OCI-LY3 (cell line): ENCODE measurements around the gene STK32B.

Experiments used
- H2AFZ ChIP-seq: fragments of 200-600, 300-600 bp; shearing (Covaris generic); 2 replicates; pipeline ENCODE4 v1.6.0; 2014; ENCODE audit warnings: antibody characterized with exemption, low read depth, low read length
- H3K27ac ChIP-seq: fragments of 200-600, 300-600 bp; sonication (generic); 2 replicates; pipeline ENCODE4 v1.5.1; 2014; ENCODE audit warnings: mild to moderate bottlenecking, low read length, moderate library complexity, mixed read lengths
- H3K27me3 ChIP-seq: fragments of 200-600, 300-600 bp; sonication (generic); 2 replicates; pipeline ENCODE4 v1.6.1; 2014; ENCODE audit warnings: low read depth, low read length, mixed read lengths
- H3K36me3 ChIP-seq: fragments of 200-600, 300-600 bp; sonication (generic); replicated peaks from 2 replicates; pipeline ENCODE3; 2014; ENCODE audit warnings: low read depth, low read length, mixed read lengths
- H3K4me1 ChIP-seq: fragments of 300-600, 200-600 bp; sonication (generic); 2 replicates; pipeline ENCODE4 v1.6.1; 2014; ENCODE audit warnings: low read length, mixed read lengths
- H3K4me2 ChIP-seq: fragments of 200-600, 300-600 bp; sonication (generic); 2 replicates; pipeline ENCODE4 v1.6.1; 2014; ENCODE audit warnings: low read length, mixed read lengths
- H3K4me3 ChIP-seq: fragments of 300-600, 200-600 bp; sonication (generic); 2 replicates; pipeline ENCODE4 v1.5.1; 2014; ENCODE audit warnings: antibody characterized with exemption, mild to moderate bottlenecking, low read length, moderate library complexity
- H3K79me2 ChIP-seq: fragments of 300-600, 200-600 bp; shearing (Covaris generic); 2 replicates; pipeline ENCODE4 v1.6.1; 2014; ENCODE audit warnings: mild to moderate bottlenecking, low read length, mixed read lengths
- H3K9ac ChIP-seq: fragments of 300-600, 200-600 bp; shearing (Covaris generic); 2 replicates; pipeline ENCODE4 v1.6.0; 2014; ENCODE audit warnings: mild to moderate bottlenecking, low read length, moderate library complexity
- H3K9me3 ChIP-seq: fragments of 200-600, 300-600 bp; shearing (Covaris generic); 2 replicates; pipeline ENCODE4 v1.6.1; 2014; ENCODE audit warnings: low read length, mixed read lengths; ENCODE audit not compliant: insufficient read depth
- H4K20me1 ChIP-seq: fragments of 200-600, 300-600 bp; sonication (generic); 2 replicates; pipeline ENCODE4 v1.6.1; 2016; ENCODE audit warnings: low read length, mixed read lengths; ENCODE audit not compliant: insufficient read depth
- EZH2phosphoT487 ChIP-seq: fragments of 200-600 bp; shearing (Covaris generic); IDR thresholded peaks from 2 replicates; pipeline ENCODE4 v1.6.1; 2018; ENCODE audit warnings: antibody characterized with exemption, mixed run types, low read depth
- TF ChIP-seq, protein P1 (sequence below): fragments of 200-600, 300-600 bp; sonication (generic); IDR thresholded peaks from 2 replicates; pipeline ENCODE4 v1.5.1; 2014; ENCODE audit warnings: antibody characterized with exemption, low read length, low read depth

Gene STK32B

GRCh38 chr4:5515646-5516045 lies 464.4 kb downstream of the STK32B start:
- no peak overlapping the region for H3K4me3 ChIP-seq

GRCh38 chr4:5517372-5517771 lies 466.1 kb downstream of the STK32B start:
- Histone ChIP-seq H3K27me3 (no peaks in the 10 kb centered on the region), H3K79me2 (no peaks in the 10 kb centered on the region), H3K9ac (no peak overlapping the region), H3K9me3 (no peaks in the 10 kb centered on the region), H3K4me1 (no peaks in the 10 kb centered on the region), H3K36me3 (no peaks in the 10 kb centered on the region), H3K4me3 (no peak overlapping the region), H4K20me1 (no peaks in the 10 kb centered on the region), H3K27ac (no peak overlapping the region), H3K4me2 (no peak overlapping the region), H2AFZ (no peak overlapping the region)
- TF ChIP-seq, protein P1, sequence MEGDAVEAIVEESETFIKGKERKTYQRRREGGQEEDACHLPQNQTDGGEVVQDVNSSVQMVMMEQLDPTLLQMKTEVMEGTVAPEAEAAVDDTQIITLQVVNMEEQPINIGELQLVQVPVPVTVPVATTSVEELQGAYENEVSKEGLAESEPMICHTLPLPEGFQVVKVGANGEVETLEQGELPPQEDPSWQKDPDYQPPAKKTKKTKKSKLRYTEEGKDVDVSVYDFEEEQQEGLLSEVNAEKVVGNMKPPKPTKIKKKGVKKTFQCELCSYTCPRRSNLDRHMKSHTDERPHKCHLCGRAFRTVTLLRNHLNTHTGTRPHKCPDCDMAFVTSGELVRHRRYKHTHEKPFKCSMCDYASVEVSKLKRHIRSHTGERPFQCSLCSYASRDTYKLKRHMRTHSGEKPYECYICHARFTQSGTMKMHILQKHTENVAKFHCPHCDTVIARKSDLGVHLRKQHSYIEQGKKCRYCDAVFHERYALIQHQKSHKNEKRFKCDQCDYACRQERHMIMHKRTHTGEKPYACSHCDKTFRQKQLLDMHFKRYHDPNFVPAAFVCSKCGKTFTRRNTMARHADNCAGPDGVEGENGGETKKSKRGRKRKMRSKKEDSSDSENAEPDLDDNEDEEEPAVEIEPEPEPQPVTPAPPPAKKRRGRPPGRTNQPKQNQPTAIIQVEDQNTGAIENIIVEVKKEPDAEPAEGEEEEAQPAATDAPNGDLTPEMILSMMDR, result no peak
- TF ChIP-seq EZH2phosphoT487, result no peak

More at GRCh38 chr4:5515646-5516045, 464.4 kb downstream of the STK32B start:
- Histone ChIP-seq H3K4me1 (no peaks in the 10 kb centered on the region), H3K27me3 (no peaks in the 10 kb centered on the region), H3K79me2 (no peaks in the 10 kb centered on the region), H3K9ac (no peak overlapping the region), H3K27ac (no peak overlapping the region), H4K20me1 (no peaks in the 10 kb centered on the region), H3K36me3 (no peaks in the 10 kb centered on the region), H3K9me3 (no peaks in the 10 kb centered on the region), H3K4me2 (no peak overlapping the region), H2AFZ (no peak overlapping the region)
- TF ChIP-seq, protein P1, result no peak
- no peak for TF ChIP-seq EZH2phosphoT487

GRCh38 chr4:5524446-5525299 lies 473.4 kb downstream of the STK32B start:
- H3K27ac ChIP-seq, result no peak overlapping the region
- no peak overlapping the region for H3K9ac ChIP-seq
- TF ChIP-seq, protein P1, result no peak
- TF ChIP-seq EZH2phosphoT487, result no peak
- peaks cover 8% of the 10 kb centered on the region for H3K36me3 ChIP-seq
- no peak overlapping the region for H2AFZ ChIP-seq
- no peak overlapping the region for H3K4me3 ChIP-seq
- H4K20me1 ChIP-seq, result no peaks in the 10 kb centered on the region
- H3K4me1 ChIP-seq, result no peaks in the 10 kb centered on the region
- H3K79me2 ChIP-seq, result no peaks in the 10 kb centered on the region
- H3K4me2 ChIP-seq, result no peak overlapping the region
- no peaks in the 10 kb centered on the region for H3K9me3 ChIP-seq
- H3K27me3 ChIP-seq, result no peaks in the 10 kb centered on the region

DNA sequence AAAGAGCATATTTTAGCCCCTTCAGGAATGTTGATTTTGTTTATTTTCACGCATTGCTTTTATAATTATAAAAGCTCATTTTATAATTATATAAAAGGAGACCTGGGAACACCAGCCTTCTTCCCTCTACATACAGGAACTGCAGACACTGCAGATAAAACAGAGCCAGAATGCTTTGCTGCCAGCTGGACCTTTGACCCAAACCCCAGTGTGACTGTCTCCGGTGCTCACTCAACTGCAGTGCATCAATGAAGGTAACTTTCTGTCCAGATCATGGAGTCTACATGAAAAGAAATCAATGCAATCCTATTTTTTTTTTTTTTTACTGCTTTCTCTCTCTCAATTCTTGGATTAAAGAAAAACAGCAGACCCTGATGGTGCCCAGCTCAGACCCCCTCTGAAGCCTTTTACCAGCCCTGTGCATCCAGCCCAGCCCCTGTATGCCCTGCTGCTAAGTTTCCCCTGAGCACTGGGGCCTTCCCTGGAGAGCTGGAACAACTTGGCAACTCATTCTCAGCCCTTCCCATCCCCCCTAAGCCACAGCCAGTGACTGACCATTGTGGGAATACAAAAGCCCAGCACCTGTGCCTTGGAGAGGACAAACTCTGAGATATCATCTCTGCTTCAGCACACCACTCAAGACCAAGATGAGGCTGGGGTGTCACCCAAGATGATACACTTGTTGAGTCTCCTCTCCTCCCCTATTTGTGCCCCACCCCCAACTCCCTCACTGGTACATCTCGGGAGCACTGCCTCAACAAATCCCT lies 475.0 kb downstream of the STK32B start:
- H3K27ac ChIP-seq, result no peak overlapping the region
- no peak overlapping the region for H3K4me2 ChIP-seq
- H3K4me1 ChIP-seq, result no peaks in the 10 kb centered on the region
- H3K4me3 ChIP-seq, result no peak overlapping the region
- H3K36me3 ChIP-seq, result peaks cover 8% of the 10 kb centered on the region
- no peak for TF ChIP-seq EZH2phosphoT487
- TF ChIP-seq, protein P1, result no peak
- no peaks in the 10 kb centered on the region for H3K27me3 ChIP-seq
- H3K9ac ChIP-seq, result no peak overlapping the region
- H4K20me1 ChIP-seq, result no peaks in the 10 kb centered on the region
- no peaks in the 10 kb centered on the region for H3K9me3 ChIP-seq
- H2AFZ ChIP-seq, result no peak overlapping the region
- H3K79me2 ChIP-seq, result no peaks in the 10 kb centered on the region
